NOMO-1 treated with DMSO at 0.1 percent for 48 hours (cell line): ENCODE results near the gene WSCD2.

Source experiments
- DNase-seq: peaks from one replicate; lab custom pipeline; 2025; ENCODE audit not compliant: unreplicated experiment; lab: John Stamatoyannopoulos, UW

Gene WSCD2

DNA sequence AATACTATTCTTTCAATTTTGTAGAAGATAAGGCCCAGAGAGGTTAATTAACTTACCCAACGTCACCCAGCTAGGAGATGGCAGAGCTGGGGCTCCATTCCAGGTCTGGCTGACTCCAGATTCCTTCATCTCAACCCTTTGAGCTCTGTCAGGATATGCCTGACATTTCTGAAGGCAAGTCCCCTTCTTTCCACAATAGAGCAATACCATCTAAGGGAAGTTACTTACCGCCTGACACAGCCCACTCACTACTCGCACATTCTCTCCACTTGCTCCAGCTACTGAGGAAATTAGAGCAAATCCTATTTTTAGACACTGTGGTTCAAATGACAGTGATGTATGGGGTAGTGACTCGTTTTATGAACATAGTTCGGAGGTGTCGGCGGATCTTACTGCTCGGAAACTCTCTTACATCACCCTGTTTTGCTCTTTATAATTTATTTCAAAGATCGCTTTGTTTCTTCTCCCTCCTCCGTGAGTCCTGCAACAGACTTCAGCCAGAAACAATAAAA is 2.0 kb upstream of the WSCD2 start:
- DNase-seq: peak; percentile 6

DNA sequence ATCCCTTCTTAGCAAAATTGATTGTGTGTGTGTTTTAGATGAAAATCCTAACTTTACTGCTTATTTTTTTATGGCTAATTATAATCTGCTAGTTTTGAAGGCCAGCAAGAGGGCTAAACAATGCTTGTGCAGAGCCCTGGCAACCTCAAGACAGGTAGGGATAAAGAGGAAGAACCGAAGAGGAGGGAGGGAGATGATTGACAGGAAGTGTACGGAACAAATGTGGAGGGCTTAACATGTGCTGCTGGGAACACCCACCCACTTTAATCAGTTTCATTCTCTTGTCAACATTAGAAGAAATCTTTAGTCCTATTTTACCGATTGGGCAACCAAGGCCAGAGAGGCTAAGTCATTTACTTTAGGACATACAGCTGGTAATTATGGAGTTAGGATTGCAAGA is 1.4 kb upstream of the WSCD2 start:
- DNase-seq: no peak

DNA sequence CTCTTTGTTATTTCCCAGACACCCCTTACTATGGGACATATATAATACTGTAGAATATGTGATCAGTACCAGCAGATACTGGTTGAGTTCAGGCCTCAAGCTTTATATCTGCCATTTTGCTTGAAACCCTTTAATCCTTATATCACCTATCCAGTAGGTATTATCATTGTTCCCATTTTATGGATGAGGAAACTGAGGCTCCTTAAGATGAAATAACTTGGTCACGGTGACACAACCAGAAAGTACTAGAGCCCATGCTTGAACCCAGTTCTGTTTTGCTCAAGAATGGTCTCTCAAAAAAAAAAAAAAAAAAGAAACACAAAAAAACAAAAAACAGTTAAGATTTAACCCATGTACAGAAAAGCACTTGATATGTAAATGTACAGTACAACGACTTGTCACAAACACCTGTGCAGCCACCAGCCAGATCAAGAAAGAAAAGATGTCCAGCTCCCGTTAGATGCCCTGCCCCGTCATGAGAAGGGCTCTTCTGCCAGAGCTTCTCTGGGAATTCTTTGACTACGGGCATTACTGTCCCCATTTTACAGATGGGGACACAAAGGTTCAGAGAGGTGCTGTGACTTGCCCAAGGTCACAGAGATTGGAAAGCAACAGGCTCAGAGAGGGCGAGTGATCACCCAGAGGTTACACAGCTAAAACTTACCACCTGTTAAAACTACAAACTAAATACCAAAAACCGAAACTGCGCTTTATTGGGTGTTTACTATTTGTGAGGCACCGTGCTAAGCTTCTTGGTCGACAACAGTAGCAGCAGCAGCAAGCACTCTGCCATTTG is 669 bp upstream of the WSCD2 start:
- DNase-seq: no peak

DNA sequence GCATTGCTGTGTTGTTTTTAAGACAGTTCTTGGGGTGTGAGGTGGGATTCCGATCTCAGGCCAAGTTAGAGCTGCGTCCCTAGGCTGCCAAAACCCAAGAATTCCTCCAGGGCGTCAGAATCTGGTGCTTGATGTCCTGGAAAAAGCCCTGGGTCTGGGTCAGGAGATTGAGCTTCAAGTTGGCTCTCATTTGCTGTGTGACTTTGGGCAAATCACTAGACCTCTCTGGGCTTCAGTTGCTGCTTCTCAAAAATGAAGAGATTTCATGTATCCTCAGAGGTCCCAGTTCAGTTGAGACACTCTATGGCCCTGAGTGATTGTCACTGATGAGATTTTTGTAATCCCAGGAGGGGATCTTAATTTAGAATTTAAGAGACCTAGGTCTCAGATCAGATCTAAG is 1.9 kb downstream of the WSCD2 start:
- DNase-seq: no peak

DNA sequence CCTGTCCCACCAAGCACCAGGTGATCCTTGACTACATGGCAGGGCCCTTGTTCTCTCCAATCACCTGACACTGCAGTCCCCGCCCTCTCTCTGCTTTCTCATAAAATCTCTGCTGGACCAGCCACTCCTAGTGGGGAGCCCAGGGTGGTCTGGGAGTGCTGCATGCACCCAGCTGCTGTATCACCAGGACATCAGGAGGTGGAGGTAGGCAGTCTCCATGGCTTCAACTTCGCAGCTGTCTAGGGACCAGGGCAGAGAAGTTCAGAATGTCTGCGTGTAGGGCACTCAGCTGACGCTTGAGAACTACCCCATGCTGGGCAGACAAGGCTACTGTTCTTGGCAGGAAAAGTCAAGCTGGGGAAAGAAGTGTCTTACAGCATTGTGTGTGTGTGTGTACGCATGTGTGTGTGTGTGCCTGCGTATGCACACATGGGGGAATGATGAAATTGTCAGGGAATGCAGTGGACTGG is 2.6 kb downstream of the WSCD2 start:
- no peak for DNase-seq

DNA sequence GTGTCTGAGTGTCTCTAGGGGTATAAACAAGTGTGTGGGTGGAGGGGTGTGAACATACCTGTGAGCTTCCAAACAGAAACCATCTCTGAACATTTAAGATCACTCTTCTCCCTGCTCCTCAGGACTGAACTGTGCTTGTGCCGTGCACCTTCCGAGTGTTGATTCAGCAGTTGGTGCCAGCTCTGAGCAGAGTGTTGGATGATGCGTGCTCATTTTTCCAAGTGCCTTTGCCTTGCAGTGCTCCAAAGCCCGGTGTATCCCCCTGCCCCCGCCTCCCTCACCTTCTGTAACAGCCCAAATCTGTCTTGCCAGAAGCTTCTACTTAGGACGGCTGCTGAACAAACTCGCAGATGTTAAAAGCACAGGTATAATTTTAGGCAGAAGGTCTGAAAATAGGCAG is 4.4 kb downstream of the WSCD2 start:
- no peak for DNase-seq

DNA sequence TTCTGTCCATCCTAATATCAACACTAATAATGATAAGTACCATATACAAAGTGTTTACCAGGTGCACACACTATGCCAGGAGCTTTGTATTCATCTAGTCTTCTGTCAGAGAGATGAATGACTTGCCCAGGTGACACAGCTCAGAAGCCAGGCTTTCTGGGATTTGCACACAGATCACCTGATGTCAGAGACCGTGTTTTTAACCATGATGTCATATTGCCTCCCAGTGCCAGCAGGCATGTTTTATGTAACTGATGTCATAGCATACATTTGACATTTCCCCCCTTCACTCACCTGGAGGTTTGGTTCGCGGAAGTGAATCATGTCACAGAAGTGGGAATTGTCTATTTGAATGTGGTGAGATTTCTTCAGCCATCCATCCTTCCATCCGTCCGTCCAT is 5.7 kb downstream of the WSCD2 start:
- DNase-seq: no peak

DNA sequence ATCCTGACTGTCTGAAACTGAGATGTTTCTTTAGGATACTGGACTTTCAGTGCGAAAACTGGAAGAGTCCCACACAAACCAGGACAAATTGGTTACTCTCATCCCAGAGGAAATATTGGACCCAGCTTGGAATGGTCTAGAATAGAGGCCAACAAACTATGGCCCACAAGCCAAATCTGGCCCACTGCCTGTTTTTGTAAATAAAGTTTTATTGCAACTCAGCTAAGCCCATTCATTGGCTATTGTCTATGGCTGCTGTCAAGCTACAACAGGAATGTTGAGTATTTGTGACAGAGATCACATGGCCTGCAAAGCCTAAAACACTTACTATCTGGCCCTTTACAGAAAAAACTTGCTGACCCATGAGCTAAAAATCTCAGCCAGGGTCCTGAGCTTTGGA is 6.5 kb downstream of the WSCD2 start:
- no peak for DNase-seq

DNA sequence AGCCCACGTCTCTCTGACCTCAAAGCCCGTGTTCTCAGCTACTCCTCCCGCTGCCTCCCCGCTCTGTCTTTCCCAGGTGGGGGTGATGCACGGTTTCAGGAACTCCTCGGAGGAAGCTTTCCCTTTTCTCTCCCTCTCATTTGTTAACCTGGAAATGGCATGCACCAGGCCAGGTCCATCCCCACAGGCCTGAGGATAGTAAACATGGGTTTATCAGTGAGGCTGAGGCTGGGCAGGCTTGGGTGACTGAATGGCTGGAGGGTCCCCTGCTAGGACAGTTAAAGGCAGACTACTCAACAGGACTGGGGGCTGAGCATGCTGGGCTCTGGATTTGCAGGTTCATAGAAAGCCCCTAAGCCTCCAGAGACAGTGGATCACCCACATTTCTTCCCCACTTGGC is 7.6 kb downstream of the WSCD2 start:
- DNase-seq: no peak

DNA sequence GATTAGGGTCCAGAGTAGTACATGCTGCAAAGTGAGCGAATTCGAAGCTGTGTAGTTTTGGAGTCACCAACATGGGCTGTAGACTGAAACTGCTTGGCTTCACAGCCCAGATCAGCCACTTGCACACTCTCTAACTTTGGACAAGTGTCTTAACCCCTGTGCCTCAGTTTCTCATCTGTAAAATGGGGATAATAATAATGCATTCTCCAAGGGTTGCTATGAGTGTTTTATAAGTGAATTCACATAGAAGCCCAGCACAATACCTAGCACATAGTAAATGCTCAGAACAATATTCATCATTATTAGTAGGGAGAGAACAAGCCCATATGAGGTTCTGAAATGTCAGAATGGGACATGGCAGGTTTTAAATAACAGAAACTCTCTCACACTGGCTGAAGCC is 10.4 kb downstream of the WSCD2 start:
- DNase-seq: no peak

DNA sequence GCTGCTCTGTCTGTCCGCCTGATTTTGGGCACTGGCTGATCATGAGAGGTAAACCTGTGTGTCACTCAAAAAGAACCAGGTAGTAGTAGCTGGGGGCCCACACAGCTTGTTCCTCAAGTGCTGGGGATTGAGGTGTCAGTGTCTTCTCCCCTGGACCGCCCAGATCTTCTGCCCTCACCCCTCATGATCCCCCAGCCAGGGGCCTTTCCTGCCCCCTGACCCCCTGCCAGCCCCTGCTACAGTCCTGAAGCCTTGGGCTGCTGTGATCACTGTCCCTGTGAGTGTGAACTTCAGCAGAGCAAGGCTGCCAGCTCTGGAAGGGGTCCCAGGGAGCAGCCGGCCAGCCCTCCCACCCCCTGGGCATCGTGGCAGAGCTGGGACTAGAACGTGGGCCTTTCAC is 11.4 kb downstream of the WSCD2 start:
- DNase-seq: no peak

DNA sequence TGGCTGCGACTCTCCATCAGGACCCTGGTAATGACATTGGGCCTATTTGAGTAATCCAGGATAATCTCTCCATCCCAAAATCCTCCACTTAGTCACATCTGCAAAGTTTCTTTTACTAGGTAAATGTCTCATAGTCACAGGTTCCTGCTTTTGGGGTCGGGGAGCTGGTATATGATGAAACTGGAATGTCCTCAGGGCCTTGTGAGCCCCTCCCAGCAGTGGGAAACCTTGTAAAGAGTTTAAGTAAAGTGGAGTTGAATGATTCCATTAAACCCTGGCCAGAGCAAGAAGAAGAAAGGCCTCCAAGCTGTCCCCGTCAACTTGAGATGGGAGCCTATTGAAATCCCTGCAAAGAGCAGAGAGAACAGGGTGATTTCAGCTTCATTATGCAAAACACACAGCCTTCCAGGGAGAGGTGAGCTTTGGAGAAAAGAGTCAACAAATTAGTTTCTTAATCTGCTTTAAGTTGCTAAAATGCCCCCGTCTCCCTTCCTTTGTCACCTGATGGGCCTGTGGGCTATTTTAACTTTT is 12.6 kb downstream of the WSCD2 start:
- no peak for DNase-seq

DNA sequence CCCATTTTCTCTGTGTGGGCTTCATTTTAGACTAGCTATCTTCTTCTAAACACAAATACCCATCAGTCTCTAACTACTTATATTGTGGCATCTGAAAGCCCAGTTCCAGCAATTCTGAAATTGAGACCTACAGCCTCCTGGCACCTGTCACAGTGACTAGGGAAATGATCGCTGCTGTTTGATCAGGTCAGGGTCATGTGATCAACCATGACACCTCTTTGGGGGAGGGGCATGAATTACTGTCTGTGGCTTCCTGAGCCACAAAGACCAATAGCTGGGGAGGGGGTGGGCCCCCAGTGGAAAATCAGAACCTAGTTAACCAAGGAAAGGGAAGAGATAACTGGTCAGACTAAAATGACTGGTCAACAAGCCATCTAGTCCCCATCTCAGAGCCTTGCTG is 14.1 kb downstream of the WSCD2 start:
- no peak for DNase-seq

DNA sequence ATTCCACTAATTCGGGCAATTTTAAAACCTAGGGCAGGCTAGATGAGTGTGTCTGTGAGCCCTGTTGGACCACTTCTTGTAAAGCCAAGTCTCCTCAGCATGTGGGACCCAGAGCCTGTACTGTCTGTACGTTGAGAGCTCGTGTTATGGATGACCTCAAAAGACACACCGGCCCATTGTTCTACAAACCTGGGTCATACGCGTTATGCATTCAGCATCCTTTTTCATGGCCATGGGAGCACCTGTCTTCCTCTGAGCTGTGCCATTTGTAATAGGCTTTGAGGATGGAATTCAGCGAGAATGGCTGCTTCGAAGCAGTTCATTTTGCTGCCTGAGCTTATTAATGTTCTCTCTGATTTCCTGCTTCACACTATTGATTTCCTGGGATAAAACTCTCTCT is 15.0 kb downstream of the WSCD2 start:
- DNase-seq: no peak

DNA sequence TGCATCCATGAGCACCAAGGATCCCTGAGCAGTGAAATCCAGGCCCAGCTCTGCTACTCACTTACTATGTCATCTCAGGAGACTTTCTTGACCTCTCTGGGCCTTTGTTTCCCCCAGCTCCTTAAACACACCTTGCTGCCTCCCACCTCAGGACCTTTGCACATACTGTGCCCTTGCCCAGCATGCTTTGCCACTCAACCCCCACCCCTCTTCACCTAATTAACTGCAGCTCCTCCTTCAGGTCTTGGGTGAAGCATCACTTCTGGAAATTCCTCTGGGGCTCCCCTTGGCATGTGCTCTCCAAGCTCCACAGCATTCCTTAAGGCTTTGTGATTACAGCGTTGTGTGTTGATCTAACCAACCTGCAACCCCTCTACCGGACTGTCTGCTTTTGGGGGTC is 15.9 kb downstream of the WSCD2 start:
- no peak for DNase-seq

DNA sequence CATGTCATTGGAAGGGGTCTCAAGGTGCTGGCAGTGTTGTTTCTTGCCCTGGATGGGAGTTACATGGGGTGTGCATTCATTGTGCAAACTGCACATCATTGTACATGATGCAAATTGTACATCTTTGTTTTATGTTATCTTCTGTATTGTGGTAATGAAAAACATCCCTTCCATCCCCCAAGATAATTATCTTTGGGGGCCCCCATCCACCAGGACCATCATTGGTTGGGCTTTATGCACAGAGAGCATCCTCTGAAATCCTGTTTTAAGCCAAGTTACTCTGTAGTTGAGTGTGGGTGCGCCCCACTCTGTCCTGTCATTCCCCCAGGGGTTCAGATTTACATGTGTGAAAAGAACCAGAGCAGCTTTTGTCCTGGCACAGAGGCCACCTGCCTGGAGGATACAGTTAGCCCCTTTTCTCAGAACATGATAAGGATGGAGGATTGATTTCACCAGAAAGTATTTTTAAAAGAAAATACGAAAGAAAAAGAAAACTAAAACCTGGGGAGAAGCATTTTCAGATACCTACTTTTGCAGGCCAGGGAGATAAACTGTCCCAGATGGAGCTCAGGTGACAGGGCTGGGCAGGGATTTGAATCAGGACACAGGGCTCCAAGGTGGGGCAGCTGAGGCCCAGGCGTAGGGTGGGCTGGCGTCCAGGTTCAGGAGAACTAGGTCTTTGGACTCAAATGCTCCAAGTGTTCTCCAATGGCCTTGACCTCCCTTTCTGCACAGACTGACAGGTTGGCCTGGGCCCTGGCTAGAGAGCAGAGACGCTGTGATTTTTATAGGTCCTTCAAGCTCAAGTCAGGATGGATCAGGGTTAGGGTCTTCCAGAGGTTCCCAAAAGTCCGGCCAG is 17.2 kb downstream of the WSCD2 start:
- DNase-seq: no peak

DNA sequence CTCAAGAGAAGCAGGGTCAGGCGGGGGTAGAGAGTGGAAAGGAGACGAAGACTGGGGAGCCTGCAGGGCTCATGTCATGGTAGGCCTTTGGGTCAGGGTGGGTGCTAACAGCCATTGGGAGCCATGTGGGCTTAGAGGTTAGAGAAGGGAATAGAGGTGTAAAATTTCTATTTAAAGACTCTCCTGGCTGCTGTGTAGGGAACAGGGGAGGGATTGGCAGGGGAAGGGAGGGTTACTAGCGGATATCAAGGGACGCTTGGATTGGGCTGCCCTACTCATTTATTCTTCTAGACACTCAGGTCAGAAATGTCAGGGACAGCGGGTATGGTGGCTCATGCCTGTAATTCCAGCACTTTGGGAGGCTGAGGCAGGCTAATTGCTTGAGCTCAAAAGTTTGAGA is 18.2 kb downstream of the WSCD2 start:
- no peak for DNase-seq

DNA sequence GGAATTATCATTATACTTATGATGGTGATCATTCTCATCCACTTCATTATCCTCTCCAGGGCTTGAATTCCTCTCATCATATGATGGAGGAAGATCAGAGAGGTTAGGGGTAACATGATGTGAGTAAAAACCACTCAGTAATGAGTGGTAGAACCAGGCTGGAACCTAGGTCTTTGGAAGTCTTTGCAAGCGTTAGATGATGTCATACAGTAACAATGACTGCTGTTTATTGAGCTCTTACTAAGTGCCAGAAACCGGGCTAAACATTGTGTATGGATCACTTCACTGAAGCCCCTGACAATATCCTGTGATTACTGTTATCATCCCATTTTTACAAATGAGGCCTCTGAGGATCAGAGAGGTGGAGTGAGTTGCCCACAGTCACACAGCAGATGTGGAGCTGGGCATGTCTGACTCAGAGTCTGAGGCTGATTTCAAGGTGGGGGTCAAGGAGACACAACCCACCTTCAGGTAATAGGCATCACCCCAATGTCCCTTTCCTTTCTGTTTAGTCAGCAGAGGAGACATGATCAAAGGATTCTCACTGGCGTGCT is 19.5 kb downstream of the WSCD2 start:
- no peak for DNase-seq

DNA sequence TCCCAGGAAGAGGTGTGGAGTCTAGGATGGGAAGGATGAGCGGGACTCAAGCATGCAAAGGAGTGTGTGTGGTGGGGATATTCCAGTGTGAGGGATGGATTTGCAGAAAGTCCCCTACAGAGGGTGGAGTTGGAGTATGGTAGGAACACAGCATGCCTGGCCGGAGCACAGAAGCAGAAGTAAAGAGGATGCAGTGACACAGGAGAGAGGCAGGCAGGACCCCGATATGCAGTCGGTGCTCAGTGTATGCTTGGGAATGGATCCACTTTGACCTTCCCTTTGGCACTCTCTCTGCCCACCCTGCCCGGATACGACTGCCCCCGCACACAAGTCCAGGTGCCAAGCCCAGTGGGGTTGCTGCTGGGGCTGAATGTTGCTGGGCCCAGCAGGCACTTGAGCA is 21.3 kb downstream of the WSCD2 start:
- DNase-seq: no peak

DNA sequence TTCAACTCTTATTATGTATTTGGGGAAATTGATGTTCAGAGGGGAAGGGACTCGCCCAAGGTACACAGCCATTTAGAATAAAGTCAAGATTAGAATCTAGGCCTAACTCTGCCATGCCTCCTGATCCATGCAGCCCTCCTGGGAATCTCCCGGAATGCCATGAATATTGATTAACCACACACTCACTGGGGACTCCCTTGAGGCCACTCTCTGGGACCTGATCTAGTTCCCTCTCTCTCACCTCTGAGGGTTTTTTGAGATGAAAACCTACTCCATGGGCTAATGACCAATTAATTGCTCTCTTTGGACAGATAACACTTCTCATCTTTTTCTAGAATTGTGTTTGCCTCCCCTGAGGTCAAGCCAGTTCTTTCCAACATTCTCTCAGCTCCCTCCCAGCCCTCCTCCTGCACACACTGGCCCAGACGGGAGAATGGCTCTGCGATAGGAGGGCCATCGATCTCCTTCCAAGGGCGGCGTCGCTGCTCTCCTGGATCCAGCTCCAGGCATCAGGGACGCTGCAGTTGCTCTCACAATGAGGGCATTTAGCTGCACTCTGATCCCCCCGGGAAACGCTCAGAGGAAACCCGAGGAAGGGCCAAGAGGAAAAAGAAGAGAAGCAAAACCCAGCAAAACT is 22.6 kb downstream of the WSCD2 start:
- DNase-seq: no peak

DNA sequence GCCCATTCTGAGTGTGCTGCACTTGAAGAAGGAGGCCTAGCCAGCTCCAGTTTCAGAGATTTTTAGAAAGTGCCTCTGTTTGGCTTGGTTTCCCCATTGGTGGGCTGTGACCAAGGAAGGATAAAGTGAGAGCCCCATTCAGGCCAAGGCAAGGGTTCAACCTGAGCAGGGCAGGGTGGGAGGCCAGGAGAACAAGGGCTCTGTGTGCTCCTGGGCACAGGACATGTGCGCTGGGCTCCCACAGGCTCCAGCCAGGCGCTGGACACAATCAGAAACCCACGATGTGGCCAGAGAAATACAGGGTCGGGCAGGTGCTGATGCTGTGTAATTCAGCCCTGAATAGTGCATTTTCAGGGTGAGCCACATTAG is 23.1 kb downstream of the WSCD2 start:
- DNase-seq: no peak
